Gastroesophageal sphincter (tissue), 3 donors: ENCODE measurements around the gene PHLPP1.

Experiments used
- CTCF ChIP-seq, 4 experiments: fragments of 200-600 bp in 2 of 4; fragments of 450-650 bp in 2 of 4; sonication (generic) in 1 of 4; IDR thresholded peaks; one replicate each; pipeline ENCODE4 v1.5.1; 2017 to 2019; ENCODE audit warnings: antibody characterized with exemption in 4 of 4, mild to moderate bottlenecking in 2 of 4, moderate library complexity in 2 of 4
- POLR2AphosphoS5 ChIP-seq: sonication (generic); formaldehyde crosslinking; IDR thresholded peaks from one replicate; pipeline ENCODE4 v1.6.1; 2017; ENCODE audit warnings: antibody characterized with exemption

DNA sequence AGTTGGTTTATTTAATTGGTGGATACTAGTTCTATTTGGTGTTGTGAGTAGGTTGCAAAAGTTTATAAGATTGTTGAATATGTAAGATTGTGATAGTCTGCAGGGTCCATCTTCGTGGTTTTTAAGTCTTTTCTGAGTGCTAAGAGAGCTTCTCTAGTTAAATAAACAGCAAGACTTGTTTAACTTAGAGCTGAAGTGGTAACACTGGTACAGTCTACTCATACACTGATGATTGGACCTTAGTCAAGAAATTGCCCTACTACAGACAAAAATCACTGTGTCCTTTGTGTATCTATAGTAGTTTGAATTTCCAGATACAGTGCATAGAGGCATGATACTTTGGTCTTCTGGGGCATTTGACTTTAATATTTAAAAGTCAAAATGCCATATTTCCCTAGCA lies 94.6 kb downstream of the PHLPP1 start:
- TF ChIP-seq CTCF (IDR thresholded peaks at IDR 0.05) (no peak), POLR2AphosphoS5 (no peak)
